HCT116 (cell line): ENCODE measurements around the gene PFKP.

Experiments
- CTCF ChIP-seq, 3 experiments: fragments of 200-600 bp in 1 of 3; sonication (generic) in 1 of 3; IDR thresholded peaks in 2 of 3; conservative IDR thresholded peaks in 1 of 3; 2 replicates each; pipeline ENCODE4 v1.5.1; 2012 to 2017; ENCODE audit warnings: low read depth in 2 of 3, low read length in 2 of 3, antibody characterized with exemption in 1 of 3, borderline replicate concordance in 1 of 3, control low read depth in 1 of 3, mild to moderate bottlenecking in 1 of 3, mixed read lengths in 1 of 3, mixed run types in 1 of 3, moderate library complexity in 1 of 3; ENCODE audit not compliant: insufficient read depth in 1 of 3
- EZH2 ChIP-seq: fragments of 200-600 bp; sonication (generic); IDR thresholded peaks from 2 replicates; pipeline ENCODE4 v1.6.1; 2017; ENCODE audit warnings: antibody characterized with exemption, mixed run types
- EZH2phosphoT487 ChIP-seq: fragments of 200-600 bp; IDR thresholded peaks from 2 replicates; pipeline ENCODE4 v1.6.1; 2018; ENCODE audit warnings: antibody characterized with exemption, borderline replicate concordance
- FOSL1 ChIP-seq: IDR thresholded peaks from 2 replicates; pipeline ENCODE4 v1.6.1; 2012; ENCODE audit warnings: low read depth
- JUND ChIP-seq: IDR thresholded peaks from 2 replicates; pipeline ENCODE4 v1.6.1; 2012
- POLR2A ChIP-seq: IDR thresholded peaks from 2 replicates; pipeline ENCODE4 v1.7.0; 2011; ENCODE audit warnings: borderline replicate concordance; ENCODE audit not compliant: insufficient read depth, insufficient read length; ENCODE audit errors: extremely low read depth
- POLR2AphosphoS5 ChIP-seq: IDR thresholded peaks from 2 replicates; pipeline ENCODE4 v1.6.1; 2011; ENCODE audit warnings: mild to moderate bottlenecking, low read depth, low read length, moderate library complexity
- RAD21 ChIP-seq: IDR thresholded peaks from 2 replicates; pipeline ENCODE4 v1.6.1; 2012; ENCODE audit warnings: low read depth, mild to moderate bottlenecking
- SIN3A ChIP-seq: IDR thresholded peaks from 2 replicates; pipeline ENCODE4 v1.6.1; 2012; ENCODE audit warnings: low read depth
- ZNF274 ChIP-seq: fragments of 200-500 bp; sonication (Bioruptor generic); IDR thresholded peaks from 2 replicates; pipeline ENCODE4 v1.6.1; 2014; ENCODE audit warnings: mild to moderate bottlenecking, low read depth, low read length, inconsistent platforms
- TF ChIP-seq, protein P1 (sequence below): IDR thresholded peaks from 2 replicates; pipeline ENCODE4 v1.6.1; 2012
- TF ChIP-seq, protein P2 (sequence below): IDR thresholded peaks from 2 replicates; pipeline ENCODE4 v1.6.1; 2012

- TF ChIP-seq FOSL1 (no peak), CTCF (IDR thresholded peaks at IDR 0.05 in 2 of 3, conservative IDR thresholded peaks at IDR 0.05 in 1 of 3; ENCODE audit: borderline replicate concordance in 1 of 3, insufficient read depth in 1 of 3, low read depth in 2 of 3, low read length in 2 of 3) (no peak), RAD21 (no peak), POLR2A (no peak), POLR2AphosphoS5 (no peak), EZH2phosphoT487 (no peak), JUND (no peak), ZNF274 (no peak), SIN3A (no peak), EZH2 (no peak)
- TF ChIP-seq, protein P1, sequence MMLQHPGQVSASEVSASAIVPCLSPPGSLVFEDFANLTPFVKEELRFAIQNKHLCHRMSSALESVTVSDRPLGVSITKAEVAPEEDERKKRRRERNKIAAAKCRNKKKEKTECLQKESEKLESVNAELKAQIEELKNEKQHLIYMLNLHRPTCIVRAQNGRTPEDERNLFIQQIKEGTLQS = no peak
- TF ChIP-seq, protein P2, sequence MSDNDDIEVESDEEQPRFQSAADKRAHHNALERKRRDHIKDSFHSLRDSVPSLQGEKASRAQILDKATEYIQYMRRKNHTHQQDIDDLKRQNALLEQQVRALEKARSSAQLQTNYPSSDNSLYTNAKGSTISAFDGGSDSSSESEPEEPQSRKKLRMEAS = no peak
Observed at GRCh38 chr10:3028441-3028840, 38.9 kb upstream of the PFKP start.
